GM10266 (cell line): ENCODE data around the gene KHDC3L.

Source experiments
- DNase-seq: peaks from one replicate; pipeline ENCODE4 v3.0.0; 2012; ENCODE audit errors: extremely low spot score
- CTCF ChIP-seq: IDR thresholded peaks from 2 replicates; pipeline ENCODE4 v1.5.1; 2012; ENCODE audit warnings: mild to moderate bottlenecking, low read depth; ENCODE audit not compliant: control insufficient read depth, insufficient read depth; ENCODE audit errors: missing control alignments

The KHDC3L gene

GRCh38 chr6:73400656-73401055 is 38.2 kb downstream of the KHDC3L start:
- no peak for TF ChIP-seq CTCF
- no peak for DNase-seq

- TF ChIP-seq CTCF, result no peak
- DNase-seq, result no peak
These were observed 46.9 kb downstream of the KHDC3L start for GRCh38 chr6:73409395-73409794.

GRCh38 chr6:73413102-73413501 is 50.6 kb downstream of the KHDC3L start:
- no peak for DNase-seq
- no peak for TF ChIP-seq CTCF
